ENCODE data around the gene DNAH17.

Gene DNAH17

GRCh38 chr17:78515480-78515879 lies 61.7 kb downstream of the DNAH17 start:
- TF ChIP-seq CTCF (IDR thresholded peaks at IDR 0.05; ENCODE audit: low read length, missing control alignments): no peak
- no peak overlapping the region for H3K4me3 ChIP-seq (replicated peaks; ENCODE audit: low read depth, low read length)
- no peak for DNase-seq (ENCODE audit: low read depth)

GRCh38 chr17:78514521-78514920 lies 62.7 kb downstream of the DNAH17 start:
- no peak for TF ChIP-seq CTCF (IDR thresholded peaks at IDR 0.05; ENCODE audit: low read length, missing control alignments)
- H3K4me3 ChIP-seq (replicated peaks; ENCODE audit: low read depth, low read length): no peak overlapping the region
- DNase-seq (ENCODE audit: low read depth): no peak

GRCh38 chr17:78512976-78513375 lies 64.2 kb downstream of the DNAH17 start:
- DNase-seq (ENCODE audit: low read depth): no peak
- H3K4me3 ChIP-seq (replicated peaks; ENCODE audit: low read depth, low read length): no peak overlapping the region
- TF ChIP-seq CTCF (IDR thresholded peaks at IDR 0.05; ENCODE audit: low read length, missing control alignments): no peak

GRCh38 chr17:78510141-78511075 lies 66.8 kb downstream of the DNAH17 start:
- DNase-seq (ENCODE audit: low read depth): no peak
- no peak overlapping the region for H3K4me3 ChIP-seq (replicated peaks; ENCODE audit: low read depth, low read length)
- TF ChIP-seq CTCF (IDR thresholded peaks at IDR 0.05; ENCODE audit: low read length, missing control alignments): no peak

- H3K4me3 ChIP-seq (replicated peaks; ENCODE audit: low read depth, low read length): no peak overlapping the region
- no peak for DNase-seq (ENCODE audit: low read depth)
- TF ChIP-seq CTCF (IDR thresholded peaks at IDR 0.05; ENCODE audit: low read length, missing control alignments): no peak
Measured at GRCh38 chr17:78507526-78507925, 69.7 kb downstream of the DNAH17 start.

- no peak overlapping the region for H3K4me3 ChIP-seq (replicated peaks; ENCODE audit: low read depth, low read length)
- DNase-seq (ENCODE audit: low read depth): no peak
- no peak for TF ChIP-seq CTCF (IDR thresholded peaks at IDR 0.05; ENCODE audit: low read length, missing control alignments)
Measured at GRCh38 chr17:78506454-78507309, 70.5 kb downstream of the DNAH17 start.
